B cell (primary cell): ENCODE results near the gene LRRC14B. TPM values are rescaled to one million over a fixed set of nuclear protein-coding genes. Genes with fewer than 3 reads are reported as not detected.
"Not testable (repeated sequence)": the region's sequence is repeated elsewhere in the genome, so short reads cannot be mapped to it uniquely, and the experiment has no call there.

Source experiments
- ATAC-seq: fragments of 200-7000 bp; cut with Tn5 transposase; one replicate; pipeline ENCODE4 v1.10.0; 2021; ENCODE audit warnings: low read depth, mild to moderate bottlenecking, moderate number of reproducible peaks, moderate library complexity
- CTCF ChIA-PET: fragments of 350-600 bp; sonication (Branson Sonifier 250); formaldehyde crosslinking; loops from one replicate; lab custom pipeline; 2021; ENCODE audit warnings: antibody characterized with exemption, inconsistent platforms; lab: Charles Lee
- POLR2A ChIA-PET: fragments of 350-600 bp; sonication (Branson Sonifier 250); formaldehyde crosslinking; loops from one replicate; lab custom pipeline; 2021; ENCODE audit warnings: antibody characterized with exemption; lab: Charles Lee
- DNase-seq: peaks from one replicate; pipeline ENCODE4 v3.0.0; 2013
- H2AFZ ChIP-seq: 2 replicates; pipeline ENCODE4 v1.6.1; 2012; ENCODE audit warnings: mild to moderate bottlenecking, low read depth, low read length; ENCODE audit not compliant: insufficient read depth, poor library complexity, severe bottlenecking
- H3K27ac ChIP-seq, 2 donors: 1 replicate in 1 of 2; 2 replicates in 1 of 2; pipeline ENCODE4 v1.5.1; 2012 to 2013; ENCODE audit warnings: low read length in 2 of 2, mild to moderate bottlenecking in 2 of 2, moderate library complexity in 1 of 2
- H3K27me3 ChIP-seq, 4 experiments: fragments of 200-600 bp in 1 of 4; sonication (generic) in 1 of 4; replicated peaks in 1 of 4; 1 replicate in 2 of 4; 2 replicates in 2 of 4; pipeline versions ENCODE4 v1.6.1 to v1.7.0; 2013 to 2016; ENCODE audit warnings: low read length in 3 of 4, mild to moderate bottlenecking in 2 of 4, mixed read lengths in 1 of 4, moderate library complexity in 1 of 4; ENCODE audit not compliant: insufficient read depth in 4 of 4, control insufficient read depth in 3 of 4; ENCODE audit errors: control extremely low read depth in 1 of 4
- H3K36me3 ChIP-seq, 2 experiments: replicated peaks in 1 of 2; 1 replicate in 1 of 2; 2 replicates in 1 of 2; pipeline versions ENCODE4 v1.6.1 to v1.7.1; 2013; ENCODE audit warnings: low read length in 1 of 2; ENCODE audit not compliant: insufficient read depth in 2 of 2, control insufficient read depth in 1 of 2; ENCODE audit errors: control extremely low read depth in 1 of 2, extremely low read depth in 1 of 2
- H3K4me1 ChIP-seq, 2 donors: fragments of 200-600 bp in 1 of 2; sonication (generic) in 1 of 2; 1 replicate in 1 of 2; 2 replicates in 1 of 2; pipeline versions ENCODE4 v1.5.1 to v1.6.1; 2013 to 2017; ENCODE audit warnings: low read length in 2 of 2; ENCODE audit not compliant: control insufficient read depth in 2 of 2, insufficient read depth in 2 of 2
- H3K4me2 ChIP-seq: replicated peaks from 2 replicates; pipeline ENCODE3; 2012; ENCODE audit warnings: mild to moderate bottlenecking, low read depth, low read length; ENCODE audit not compliant: poor library complexity, severe bottlenecking
- H3K4me3 ChIP-seq, 5 experiments: fragments of 200-600 bp in 1 of 5; sonication (generic) in 1 of 5; 1 replicate in 3 of 5; 2 replicates in 2 of 5; pipeline versions ENCODE4 v1.5.1 to v1.7.0; 2011 to 2016; ENCODE audit warnings: low read length in 4 of 5, mild to moderate bottlenecking in 4 of 5, low read depth in 2 of 5, control low read depth in 1 of 5, moderate library complexity in 1 of 5; ENCODE audit not compliant: insufficient read depth in 1 of 5; ENCODE audit errors: control extremely low read depth in 1 of 5, extremely low read depth in 1 of 5
- H3K79me2 ChIP-seq: fragments of 200-600 bp; sonication (generic); one replicate; pipeline ENCODE4 v1.6.0; 2016; ENCODE audit warnings: low read length; ENCODE audit not compliant: control insufficient read depth, insufficient read depth
- H3K9ac ChIP-seq: fragments of 200-600 bp; sonication (generic); 2 replicates; pipeline ENCODE4 v1.6.1; 2017; ENCODE audit warnings: mild to moderate bottlenecking, low read length, moderate library complexity
- H3K9me3 ChIP-seq, 3 donors: one replicate each; pipeline versions ENCODE4 v1.6.1 to v1.7.1; 2013; ENCODE audit warnings: low read length in 2 of 3; ENCODE audit not compliant: control insufficient read depth in 2 of 3, insufficient read depth in 1 of 3; ENCODE audit errors: control extremely low read depth in 1 of 3
- H4K20me1 ChIP-seq: 2 replicates; pipeline ENCODE4 v1.6.0; 2012; ENCODE audit warnings: mild to moderate bottlenecking, low read length; ENCODE audit not compliant: insufficient read depth, control insufficient read depth, poor library complexity, severe bottlenecking
- H3K27ac Mint-ChIP-seq: one replicate; pipeline ENCODE4 v1.8.0; 2021; ENCODE audit warnings: mixed read lengths
- H3K27me3 Mint-ChIP-seq: one replicate; pipeline ENCODE4 v1.8.0; 2021; ENCODE audit warnings: mixed read lengths
- H3K4me1 Mint-ChIP-seq: one replicate; pipeline ENCODE4 v1.8.0; 2021; ENCODE audit warnings: mixed read lengths
- H3K4me3 Mint-ChIP-seq: one replicate; pipeline ENCODE4 v1.8.0; 2021; ENCODE audit warnings: mixed read lengths
- H3K9me3 Mint-ChIP-seq: one replicate; pipeline ENCODE4 v1.8.0; 2022; ENCODE audit warnings: mixed read lengths; ENCODE audit not compliant: insufficient read depth
- EZH2 ChIP-seq: IDR thresholded peaks from 2 replicates; pipeline ENCODE4 v1.6.1; 2012; ENCODE audit warnings: borderline replicate concordance, low read depth, mild to moderate bottlenecking, moderate library complexity, low read length; ENCODE audit not compliant: insufficient read depth, poor library complexity, severe bottlenecking
- WGBS: methylation state at CpG from one replicate; pipeline ENCODE4 v1.1.5; 2013; ENCODE audit warnings: missing lambda C conversion rate; ENCODE audit not compliant: insufficient coverage; 5-methylcytosine and 5-hydroxymethylcytosine counted together
- intact Hi-C: fragments of 100-400 bp; cut with micrococcal nuclease; formaldehyde crosslinking; loops from one replicate; pipeline ENCODE4 v1.10.0; 2022
- polyA plus RNA-seq: library from polyadenylated mRNA; depleted of rRNA; stranded (reverse); fragments of >200 nt; gene quantifications from 2 replicates; pipeline ENCODE4 v1.2.3, GENCODE V29; 2012
- total RNA-seq, 2 donors: library from RNA; stranded (reverse); fragments of 120-200 nt in 1 of 2; gene quantifications; 1 replicate in 1 of 2; 2 replicates in 1 of 2; pipeline versions ENCODE4 v1.2.3 to v1.2.4, GENCODE V29; 2013 to 2022
- TF ChIP-seq, protein P1 (sequence below): fragments of 200-600 bp; IDR thresholded peaks from one replicate; pipeline ENCODE4 v1.8.0; 2022; ENCODE audit warnings: antibody characterized with exemption, mild to moderate bottlenecking

LRRC14B gene
- total and polyA plus RNA-seq, 2 donors (not counting 1 experiment from before 2014, with no cell fraction given): 0.06 TPM; not detected in 1

DNA sequence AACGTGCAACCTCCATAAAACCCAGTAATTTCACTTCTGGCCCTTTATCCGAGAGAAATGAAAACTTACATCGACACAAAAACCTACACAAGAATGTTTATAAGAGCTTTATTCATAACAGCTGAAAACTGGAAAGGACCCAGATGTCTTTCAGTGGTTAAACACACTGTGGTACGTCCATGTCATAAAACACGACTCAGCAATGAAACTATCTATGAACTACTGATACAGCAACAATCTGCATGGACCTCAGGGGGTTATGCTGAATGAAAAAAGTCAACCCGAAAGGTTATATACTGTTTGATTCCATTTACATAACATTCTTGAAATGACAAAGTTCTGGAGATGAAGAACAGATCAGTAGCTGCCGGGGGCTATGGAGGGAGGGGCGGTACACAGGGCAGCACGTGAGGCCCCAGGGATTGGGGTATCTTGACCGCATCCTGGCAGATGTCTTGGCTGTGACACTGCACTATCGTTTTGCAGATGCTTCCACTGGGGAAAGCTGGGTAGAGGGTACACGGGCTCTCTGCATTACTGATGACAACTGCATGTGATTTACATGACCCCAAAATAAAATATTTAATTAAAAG is 22.6 kb downstream of the LRRC14B start:
- POLR2A ChIA-PET: no interaction called here
- Histone ChIP-seq H3K9me3 (no peaks in the 10 kb centered on the region), H3K36me3 (peaks cover 0 to 3% of the 10 kb centered on the region in 2 experiments), H3K9ac (no peak overlapping the region), H3K79me2 (peaks cover 49% of the 10 kb centered on the region), H3K4me3 (no peak overlapping the region), H2AFZ (no peak overlapping the region), H4K20me1 (peaks cover 24% of the 10 kb centered on the region), H3K4me1 (peaks cover 0 to 19% of the 10 kb centered on the region in 2 donors), H3K27ac (no peak overlapping the region), H3K4me2 (no peak overlapping the region), H3K27me3 (no peaks in the 10 kb centered on the region)
- ATAC-seq (no peak), DNase-seq (no peak)
- WGBS: 69% methylated on average over 7 of the region's 12 CpGs
- H3K9me3 Mint-ChIP-seq: no peaks in the 10 kb centered on the region
- intact Hi-C loops: no loop called here
- TF ChIP-seq, protein P1, sequence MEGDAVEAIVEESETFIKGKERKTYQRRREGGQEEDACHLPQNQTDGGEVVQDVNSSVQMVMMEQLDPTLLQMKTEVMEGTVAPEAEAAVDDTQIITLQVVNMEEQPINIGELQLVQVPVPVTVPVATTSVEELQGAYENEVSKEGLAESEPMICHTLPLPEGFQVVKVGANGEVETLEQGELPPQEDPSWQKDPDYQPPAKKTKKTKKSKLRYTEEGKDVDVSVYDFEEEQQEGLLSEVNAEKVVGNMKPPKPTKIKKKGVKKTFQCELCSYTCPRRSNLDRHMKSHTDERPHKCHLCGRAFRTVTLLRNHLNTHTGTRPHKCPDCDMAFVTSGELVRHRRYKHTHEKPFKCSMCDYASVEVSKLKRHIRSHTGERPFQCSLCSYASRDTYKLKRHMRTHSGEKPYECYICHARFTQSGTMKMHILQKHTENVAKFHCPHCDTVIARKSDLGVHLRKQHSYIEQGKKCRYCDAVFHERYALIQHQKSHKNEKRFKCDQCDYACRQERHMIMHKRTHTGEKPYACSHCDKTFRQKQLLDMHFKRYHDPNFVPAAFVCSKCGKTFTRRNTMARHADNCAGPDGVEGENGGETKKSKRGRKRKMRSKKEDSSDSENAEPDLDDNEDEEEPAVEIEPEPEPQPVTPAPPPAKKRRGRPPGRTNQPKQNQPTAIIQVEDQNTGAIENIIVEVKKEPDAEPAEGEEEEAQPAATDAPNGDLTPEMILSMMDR: no peak
- TF ChIP-seq EZH2: no peak
- no peak overlapping the region for H3K27ac Mint-ChIP-seq
- peak overlapping the region; percentile 48 for H3K4me3 Mint-ChIP-seq
- no peaks in the 10 kb centered on the region for H3K27me3 Mint-ChIP-seq
- CTCF ChIA-PET: interaction anchor here (0.6 to 1.0 kb wide), 2 partner anchors 22 to 26 kb away, joined by 3 to 4 read pairs; no protein-coding TSS in a partner anchor
- H3K4me1 Mint-ChIP-seq: peaks cover 41% of the 10 kb centered on the region

DNA sequence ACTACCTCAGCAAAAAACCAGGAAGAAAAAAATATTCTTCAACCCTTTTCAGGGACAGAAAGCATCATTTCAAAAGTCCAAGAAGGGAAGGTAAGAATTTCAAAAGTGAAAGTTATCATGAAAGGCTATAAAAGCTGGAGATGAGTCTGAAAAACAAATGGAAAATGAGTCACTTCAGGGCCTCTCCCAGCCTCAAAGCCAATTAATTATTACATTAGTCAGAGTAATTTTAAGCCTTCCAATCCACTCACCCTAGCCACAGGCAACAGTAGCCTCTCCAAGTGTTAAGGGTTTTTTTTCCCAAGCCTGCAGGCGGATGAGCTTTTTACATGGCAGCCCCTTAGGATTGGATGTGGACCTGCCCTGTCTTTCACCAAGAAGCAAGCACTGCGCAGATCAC is 24.0 kb downstream of the LRRC14B start:
- H3K27ac Mint-ChIP-seq: peak overlapping the region; percentile 60
- ATAC-seq, H3K27ac ChIP-seq, H3K27me3 Mint-ChIP-seq, H3K36me3 ChIP-seq, CTCF ChIA-PET, intact Hi-C loops, H3K9ac ChIP-seq, H3K27me3 ChIP-seq, H3K4me3 ChIP-seq, H3K4me2 ChIP-seq, H3K9me3 ChIP-seq, H3K9me3 Mint-ChIP-seq, POLR2A ChIA-PET, DNase-seq, H2AFZ ChIP-seq: not testable (repeated sequence)
- H3K4me1 ChIP-seq: peaks cover 2 to 19% of the 10 kb centered on the region in 2 donors
- WGBS: no CpG with 5 or more reads among the region's 2 CpGs
- H3K4me3 Mint-ChIP-seq: peak overlapping the region; percentile 44
- peaks cover 15% of the 10 kb centered on the region for H4K20me1 ChIP-seq
- peaks cover 52% of the 10 kb centered on the region for H3K79me2 ChIP-seq
- H3K4me1 Mint-ChIP-seq: peaks cover 46% of the 10 kb centered on the region

DNA sequence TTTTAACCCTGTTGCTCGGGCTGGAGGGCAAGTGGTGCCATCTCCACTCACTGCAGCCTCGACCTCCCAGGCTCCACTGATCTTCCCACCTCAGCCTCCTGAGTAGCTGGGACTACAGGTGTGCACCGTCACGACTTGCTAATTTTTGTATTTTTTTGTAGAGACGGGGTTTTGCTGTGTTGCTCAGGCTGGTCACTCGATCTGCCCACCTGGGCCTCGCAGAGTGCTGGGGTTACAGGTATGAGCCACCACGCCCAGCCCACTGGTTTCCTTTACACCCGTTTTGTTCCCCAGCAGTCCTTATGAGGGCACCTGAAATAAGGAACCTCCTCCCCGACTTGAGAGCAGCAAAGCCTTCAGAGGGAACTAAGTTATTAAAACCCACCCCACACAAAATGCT is 24.8 kb downstream of the LRRC14B start:
- CTCF ChIA-PET, POLR2A ChIA-PET, H3K27ac ChIP-seq, DNase-seq, intact Hi-C loops, H2AFZ ChIP-seq, H3K27me3 ChIP-seq, H3K36me3 ChIP-seq, H3K4me2 ChIP-seq, H3K9me3 Mint-ChIP-seq, H3K9ac ChIP-seq, ATAC-seq, H3K4me3 ChIP-seq, H3K9me3 ChIP-seq, H3K27ac Mint-ChIP-seq, H3K27me3 Mint-ChIP-seq: not testable (repeated sequence)
- whole genome bisulfite sequencing: no CpG with 5 or more reads among the region's 10 CpGs
- Histone ChIP-seq H3K4me1 (peaks cover 6 to 23% of the 10 kb centered on the region in 2 donors), H3K79me2 (peaks cover 58% of the 10 kb centered on the region), H4K20me1 (peaks cover 16% of the 10 kb centered on the region)
- Mint-ChIP-seq H3K4me3 (peak overlapping the region; percentile 43), H3K4me1 (peaks cover 50% of the 10 kb centered on the region)
